Measurements from ENCODE around the gene CPED1.
"Not testable (repeated sequence)": the region's sequence is repeated elsewhere in the genome, so short reads cannot be mapped to it uniquely, and the experiment has no call there.

Gene CPED1

GRCh38 chr7:121280656-121281055 is 292.1 kb downstream of the CPED1 start:
- no peak overlapping the region for H3K4me3 Mint-ChIP-seq
- peaks cover 16 to 20% of the 10 kb centered on the region in 2 donors for H3K9me3 Mint-ChIP-seq
- DNase-seq (no peak), ATAC-seq (replicated peaks) (no peak)
- peaks cover 30 to 46% of the 10 kb centered on the region in 2 donors for H3K4me1 Mint-ChIP-seq
- H3K27ac Mint-ChIP-seq, result no peak overlapping the region
- no peaks in the 10 kb centered on the region for H3K27me3 Mint-ChIP-seq
- H3K36me3 Mint-ChIP-seq, result peaks cover 24 to 42% of the 10 kb centered on the region in 2 donors

- DNase-seq, result no peak
- no peak for ATAC-seq (replicated peaks)
- peaks cover 25 to 26% of the 10 kb centered on the region in 2 donors for H3K9me3 Mint-ChIP-seq
- H3K4me1 Mint-ChIP-seq, result peaks cover 30 to 48% of the 10 kb centered on the region in 2 donors
- no peaks in the 10 kb centered on the region for H3K27me3 Mint-ChIP-seq
- peaks cover 29 to 51% of the 10 kb centered on the region in 2 donors for H3K36me3 Mint-ChIP-seq
- no peak overlapping the region for H3K27ac Mint-ChIP-seq
- no peak overlapping the region for H3K4me3 Mint-ChIP-seq
Measured at GRCh38 chr7:121282129-121282528, 293.6 kb downstream of the CPED1 start.

GRCh38 chr7:121285066-121285667 is 296.7 kb downstream of the CPED1 start:
- H3K27ac Mint-ChIP-seq, result no peak overlapping the region
- DNase-seq (no peak), ATAC-seq (replicated peaks) (no peak)
- H3K4me1 Mint-ChIP-seq, result peaks cover 11 to 19% of the 10 kb centered on the region in 2 donors
- peaks cover 34 to 49% of the 10 kb centered on the region in 2 donors for H3K36me3 Mint-ChIP-seq
- H3K9me3 Mint-ChIP-seq, result peaks cover 31 to 34% of the 10 kb centered on the region in 2 donors
- no peaks in the 10 kb centered on the region for H3K27me3 Mint-ChIP-seq
- H3K4me3 Mint-ChIP-seq, result no peak overlapping the region

- Mint-ChIP-seq H3K4me3 (no peak overlapping the region), H3K27ac (no peak overlapping the region), H3K4me1 (peaks cover 11 to 12% of the 10 kb centered on the region in 2 donors), H3K36me3 (peaks cover 33 to 49% of the 10 kb centered on the region in 2 donors), H3K9me3 (peaks cover 31 to 34% of the 10 kb centered on the region in 2 donors), H3K27me3 (no peaks in the 10 kb centered on the region)
- ATAC-seq (replicated peaks), result no peak
- no peak for DNase-seq
Measured at GRCh38 chr7:121286186-121286585, 297.7 kb downstream of the CPED1 start.

GRCh38 chr7:121286742-121287734 is 298.5 kb downstream of the CPED1 start:
- H3K4me1 Mint-ChIP-seq, result peaks cover 14% of the 10 kb centered on the region in 2 donors
- H3K27me3 Mint-ChIP-seq, result no peaks in the 10 kb centered on the region
- H3K36me3 Mint-ChIP-seq, result peaks cover 36 to 57% of the 10 kb centered on the region in 2 donors
- peak overlapping the region in 1 of 2 donors; percentile 19 for H3K4me3 Mint-ChIP-seq
- peaks cover 31 to 37% of the 10 kb centered on the region in 2 donors for H3K9me3 Mint-ChIP-seq
- peak; percentile 85 to 94 for ATAC-seq (replicated peaks)
- peak overlapping the region; percentile 76 for H3K27ac Mint-ChIP-seq
- DNase-seq, result peak; percentile 42

GRCh38 chr7:121288894-121289293 is 300.4 kb downstream of the CPED1 start:
- Mint-ChIP-seq H3K4me1 (peaks cover 14 to 17% of the 10 kb centered on the region in 2 donors), H3K9me3 (peaks cover 26 to 36% of the 10 kb centered on the region in 2 donors), H3K27me3 (no peaks in the 10 kb centered on the region), H3K36me3 (peaks cover 41 to 65% of the 10 kb centered on the region in 2 donors), H3K4me3 (no peak overlapping the region), H3K27ac (no peak overlapping the region)
- ATAC-seq (replicated peaks) (no peak), DNase-seq (no peak)

- ATAC-seq (replicated peaks), result not testable (repeated sequence)
Measured at GRCh38 chr7:121289930-121290329, 301.4 kb downstream of the CPED1 start.

GRCh38 chr7:121294448-121294992 is 306.0 kb downstream of the CPED1 start:
- ATAC-seq (replicated peaks) (no peak), DNase-seq (no peak)
- no peak overlapping the region for H3K27ac Mint-ChIP-seq
- H3K27me3 Mint-ChIP-seq, result no peaks in the 10 kb centered on the region
- peaks cover 5 to 6% of the 10 kb centered on the region in 2 donors for H3K4me1 Mint-ChIP-seq
- no peak overlapping the region for H3K4me3 Mint-ChIP-seq
- peaks cover 4 to 11% of the 10 kb centered on the region in 2 donors for H3K9me3 Mint-ChIP-seq
- H3K36me3 Mint-ChIP-seq, result peaks cover 16 to 34% of the 10 kb centered on the region in 2 donors

More at GRCh38 chr7:121289930-121290329, 301.4 kb downstream of the CPED1 start:
- not testable (repeated sequence) for DNase-seq, H3K4me3 Mint-ChIP-seq, H3K27ac Mint-ChIP-seq, H3K27me3 Mint-ChIP-seq
- peaks cover 12 to 17% of the 10 kb centered on the region in 2 donors for H3K4me1 Mint-ChIP-seq
- H3K9me3 Mint-ChIP-seq, result peaks cover 18 to 33% of the 10 kb centered on the region in 2 donors
- H3K36me3 Mint-ChIP-seq, result peaks cover 36 to 57% of the 10 kb centered on the region in 2 donors

GRCh38 chr7:121297843-121298242 is 309.3 kb downstream of the CPED1 start:
- ATAC-seq (replicated peaks), result no peak
- no peak overlapping the region for H3K27ac Mint-ChIP-seq
- peaks cover 9 to 25% of the 10 kb centered on the region in 2 donors for H3K36me3 Mint-ChIP-seq
- no peak for DNase-seq
- H3K4me3 Mint-ChIP-seq, result no peak overlapping the region
- no peaks in the 10 kb centered on the region for H3K27me3 Mint-ChIP-seq
- peaks cover 9 to 16% of the 10 kb centered on the region in 2 donors for H3K4me1 Mint-ChIP-seq
- peaks cover 0 to 9% of the 10 kb centered on the region in 2 donors for H3K9me3 Mint-ChIP-seq

GRCh38 chr7:121298831-121299239 is 310.3 kb downstream of the CPED1 start:
- Mint-ChIP-seq H3K9me3 (peaks cover 0 to 8% of the 10 kb centered on the region in 2 donors), H3K4me1 (peaks cover 11 to 19% of the 10 kb centered on the region in 2 donors), H3K27me3 (no peaks in the 10 kb centered on the region), H3K36me3 (peaks cover 8 to 23% of the 10 kb centered on the region in 2 donors), H3K4me3 (no peak overlapping the region), H3K27ac (no peak overlapping the region)
- DNase-seq (no peak), ATAC-seq (replicated peaks) (no peak)

- DNase-seq (no peak), ATAC-seq (replicated peaks) (no peak)
- Mint-ChIP-seq H3K27me3 (no peaks in the 10 kb centered on the region), H3K4me1 (peaks cover 12 to 19% of the 10 kb centered on the region in 2 donors), H3K27ac (no peak overlapping the region), H3K4me3 (no peak overlapping the region), H3K9me3 (peaks cover 0 to 6% of the 10 kb centered on the region in 2 donors), H3K36me3 (peaks cover 6 to 24% of the 10 kb centered on the region in 2 donors)
Measured at GRCh38 chr7:121300685-121301420, 312.3 kb downstream of the CPED1 start.

- Mint-ChIP-seq H3K4me3 (peak overlapping the region in 1 of 2 donors; percentile 31), H3K27ac (peak overlapping the region; percentile 79), H3K36me3 (peaks cover 11 to 29% of the 10 kb centered on the region in 2 donors), H3K9me3 (peaks cover 0 to 6% of the 10 kb centered on the region in 2 donors), H3K27me3 (no peaks in the 10 kb centered on the region), H3K4me1 (peaks cover 16 to 26% of the 10 kb centered on the region in 2 donors)
- ATAC-seq (replicated peaks) (no peak), DNase-seq (no peak)
Measured at GRCh38 chr7:121301446-121302213, 313.1 kb downstream of the CPED1 start.

- H3K27ac Mint-ChIP-seq, result peak overlapping the region; percentile 79
- H3K27me3 Mint-ChIP-seq, result no peaks in the 10 kb centered on the region
- peak; percentile 19 for DNase-seq
Measured at GRCh38 chr7:121302214-121302745, 313.8 kb downstream of the CPED1 start.

More at GRCh38 chr7:121302214-121302745, 313.8 kb downstream of the CPED1 start:
- H3K4me1 Mint-ChIP-seq, result peaks cover 16 to 33% of the 10 kb centered on the region in 2 donors
- peaks cover 0 to 6% of the 10 kb centered on the region in 2 donors for H3K9me3 Mint-ChIP-seq
- H3K36me3 Mint-ChIP-seq, result peaks cover 12 to 34% of the 10 kb centered on the region in 2 donors
- peak; percentile 93 to 96 for ATAC-seq (replicated peaks)
- H3K4me3 Mint-ChIP-seq, result no peak overlapping the region

Measured in stimulated activated naive B cell treated with anti-CD40 and anti-IgM and Interleukin-4, amounts not matched to agents 10 μg/mL and 1 μg/mL and 100 μg/mL, for 72 hours (primary cell).